SU-DHL-6 (cell line): ENCODE measurements around the gene SCO1.

Source experiments
- H2AFZ ChIP-seq: fragments of 200-600 bp; sonication (generic); 2 replicates; pipeline ENCODE4 v1.6.1; 2014; ENCODE audit warnings: low read depth, mild to moderate bottlenecking, moderate library complexity, mixed read lengths, antibody characterized with exemption, low read length; ENCODE audit not compliant: severe bottlenecking
- H3F3A ChIP-seq: fragments of 200-600 bp; shearing (Covaris generic); 2 replicates; pipeline ENCODE4 v1.6.0; 2016; ENCODE audit warnings: antibody characterized with exemption, mild to moderate bottlenecking; ENCODE audit not compliant: insufficient read depth
- H3K27ac ChIP-seq: fragments of 200-600 bp; sonication (generic); 2 replicates; pipeline ENCODE4 v1.5.1; 2016; ENCODE audit warnings: low read depth, mild to moderate bottlenecking, low read length, moderate library complexity, mixed read lengths
- H3K27me3 ChIP-seq: fragments of 200-600 bp; sonication (generic), shearing (Covaris generic); 2 replicates; pipeline ENCODE4 v1.6.0; 2014; ENCODE audit warnings: mild to moderate bottlenecking, low read length
- H3K36me3 ChIP-seq: fragments of 200-600 bp; sonication (generic); 2 replicates; pipeline ENCODE4 v1.6.1; 2014; ENCODE audit warnings: mild to moderate bottlenecking, low read length, mixed read lengths
- H3K4me2 ChIP-seq: fragments of 300-600, 200-600 bp; shearing (Covaris generic), sonication (generic); 2 replicates; pipeline ENCODE4 v1.6.0; 2014; ENCODE audit warnings: low read length, low read depth, mild to moderate bottlenecking; ENCODE audit not compliant: poor library complexity, severe bottlenecking
- H3K4me3 ChIP-seq: fragments of 200-600 bp; sonication (generic); 2 replicates; pipeline ENCODE4 v1.5.1; 2014; ENCODE audit warnings: antibody characterized with exemption, low read length, mild to moderate bottlenecking, mixed read lengths; ENCODE audit not compliant: insufficient read depth, poor library complexity, severe bottlenecking
- H3K79me2 ChIP-seq: fragments of 200-600 bp; sonication (generic); 2 replicates; pipeline ENCODE4 v1.6.1; 2014; ENCODE audit warnings: mild to moderate bottlenecking, low read length, moderate library complexity; ENCODE audit not compliant: insufficient read depth
- H3K9ac ChIP-seq: fragments of 200-600 bp; sonication (generic); 2 replicates; pipeline ENCODE4 v1.7.0; 2014; ENCODE audit warnings: mild to moderate bottlenecking, low read length
- H3K9me2 ChIP-seq: fragments of 200-600 bp; sonication (generic); replicated peaks from 2 replicates; pipeline ENCODE4 v1.6.1; 2014; ENCODE audit warnings: low read length; ENCODE audit not compliant: insufficient read depth
- H3K9me3 ChIP-seq: fragments of 200-600 bp; sonication (generic); 2 replicates; pipeline ENCODE4 v1.6.1; 2014; ENCODE audit warnings: low read length, mixed read lengths; ENCODE audit not compliant: insufficient read depth
- H4K20me1 ChIP-seq: fragments of 200-600 bp; sonication (generic); 2 replicates; pipeline ENCODE4 v1.6.1; 2014; ENCODE audit warnings: low read depth, mild to moderate bottlenecking, antibody characterized with exemption, low read length, moderate library complexity, mixed read lengths
- CTCF ChIP-seq: fragments of 200-600 bp; sonication (generic); IDR thresholded peaks from one replicate; pipeline ENCODE4 v1.5.1; 2017; ENCODE audit warnings: antibody characterized with exemption, mild to moderate bottlenecking, low read length, moderate library complexity; ENCODE audit not compliant: insufficient read depth, poor library complexity, severe bottlenecking
- EZH2phosphoT487 ChIP-seq: fragments of 200-600 bp; sonication (generic), shearing (Covaris generic); conservative IDR thresholded peaks from 2 replicates; pipeline ENCODE4 v1.6.1; 2018; ENCODE audit warnings: mild to moderate bottlenecking, antibody characterized with exemption, low read length, moderate library complexity, mixed read lengths

Gene SCO1

GRCh38 chr17:10724546-10725195, 27.3 kb upstream of the SCO1 start:
- no peak overlapping the region for H3K4me2 ChIP-seq
- H3K79me2 ChIP-seq, result no peaks in the 10 kb centered on the region
- H3F3A ChIP-seq, result no peaks in the 10 kb centered on the region
- no peak overlapping the region for H3K27ac ChIP-seq
- no peaks in the 10 kb centered on the region for H3K27me3 ChIP-seq
- H2AFZ ChIP-seq, result no peak overlapping the region
- no peak for TF ChIP-seq EZH2phosphoT487
- TF ChIP-seq CTCF, result no peak
- H4K20me1 ChIP-seq, result no peaks in the 10 kb centered on the region
- H3K4me3 ChIP-seq, result no peak overlapping the region
- H3K9me2 ChIP-seq, result no peaks in the 10 kb centered on the region
- no peaks in the 10 kb centered on the region for H3K36me3 ChIP-seq
- no peak overlapping the region for H3K9ac ChIP-seq
- H3K9me3 ChIP-seq, result no peaks in the 10 kb centered on the region

DNA sequence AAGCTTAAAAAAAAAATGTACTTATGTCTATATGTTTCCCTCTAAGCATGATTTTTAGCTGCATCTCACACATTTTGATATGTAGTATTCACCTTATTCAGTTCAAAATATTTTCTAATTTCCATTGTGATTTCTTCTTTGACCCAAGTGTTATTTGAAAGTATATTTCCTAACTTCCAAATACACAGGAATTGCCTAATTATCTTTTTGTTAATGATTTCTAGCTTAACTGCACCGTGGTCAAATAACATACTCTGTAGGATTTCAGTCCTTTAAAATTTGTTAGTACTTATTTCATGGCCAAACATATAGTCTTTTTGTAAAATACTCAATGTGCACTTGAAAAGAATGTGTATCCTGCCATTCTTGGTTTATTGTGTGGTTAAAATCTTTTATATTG, 21.2 kb upstream of the SCO1 start:
- no peaks in the 10 kb centered on the region for H3K9me3 ChIP-seq
- H3K27ac ChIP-seq, result no peak overlapping the region
- TF ChIP-seq EZH2phosphoT487 (no peak), CTCF (no peak)
- H2AFZ ChIP-seq, result no peak overlapping the region
- no peak overlapping the region for H3K4me3 ChIP-seq
- H3K9ac ChIP-seq, result no peak overlapping the region
- H3K79me2 ChIP-seq, result no peaks in the 10 kb centered on the region
- H3K4me2 ChIP-seq, result no peak overlapping the region
- no peaks in the 10 kb centered on the region for H4K20me1 ChIP-seq
- no peaks in the 10 kb centered on the region for H3K36me3 ChIP-seq
- no peaks in the 10 kb centered on the region; the same call in 1 of the 2 replicates for H3F3A ChIP-seq
- no peaks in the 10 kb centered on the region for H3K27me3 ChIP-seq
- no peaks in the 10 kb centered on the region for H3K9me2 ChIP-seq

- H3K9me2 ChIP-seq, result no peaks in the 10 kb centered on the region
- no peak overlapping the region for H3K27ac ChIP-seq
- H3K4me3 ChIP-seq, result no peak overlapping the region
Observed at GRCh38 chr17:10716218-10716617, 18.9 kb upstream of the SCO1 start.

More at GRCh38 chr17:10716218-10716617, 18.9 kb upstream of the SCO1 start:
- no peaks in the 10 kb centered on the region for H3K27me3 ChIP-seq
- no peaks in the 10 kb centered on the region; the same call in 1 of the 2 replicates for H3F3A ChIP-seq
- no peaks in the 10 kb centered on the region for H4K20me1 ChIP-seq
- TF ChIP-seq EZH2phosphoT487 (no peak), CTCF (no peak)
- peaks cover 12% of the 10 kb centered on the region; the same call in 1 of the 2 replicates for H3K36me3 ChIP-seq
- no peak overlapping the region for H3K4me2 ChIP-seq
- H2AFZ ChIP-seq, result no peak overlapping the region
- no peaks in the 10 kb centered on the region for H3K9me3 ChIP-seq
- no peaks in the 10 kb centered on the region for H3K79me2 ChIP-seq
- no peak overlapping the region for H3K9ac ChIP-seq
